Kidney capillary endothelial cell (primary cell): Measurements from ENCODE around the gene C5orf58.

Source experiments
- DNase-seq: peaks from one replicate; pipeline ENCODE4 v3.0.0-alpha.2; 2018; ENCODE audit warnings: low spot score

C5orf58 gene

GRCh38 chr5:170232786-170233185 lies at the start of gene C5orf58:
Gene C5orf58, plus strand, starts transcription at chr5:170232985. Its CDS starts 1,992 bp downstream, at chr5:170234977.
- no peak for DNase-seq

GRCh38 chr5:170183816-170184687 lies 48.7 kb upstream of the C5orf58 start:
- DNase-seq = peak; percentile 57

DNA sequence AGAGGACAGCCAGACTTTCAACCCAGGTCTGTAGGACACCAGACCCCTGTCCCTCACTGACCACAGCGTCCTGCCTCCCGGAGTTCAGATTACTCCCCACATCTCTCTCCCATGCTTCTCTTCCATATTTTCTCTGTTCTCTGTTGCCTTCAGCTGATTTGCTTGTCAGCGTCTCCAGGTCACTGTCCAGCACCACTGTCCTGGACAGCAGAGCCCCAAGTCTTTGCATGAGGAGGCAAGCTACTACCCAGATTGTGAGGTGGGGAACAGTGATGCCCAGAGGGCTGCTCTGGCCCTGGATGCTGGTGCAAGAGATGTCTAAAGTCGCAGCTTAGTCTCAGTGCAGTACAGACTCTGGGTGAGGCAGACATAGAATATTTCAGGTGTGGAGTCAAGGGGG lies 48.0 kb upstream of the C5orf58 start:
- DNase-seq = no peak

- DNase-seq = no peak
Measured at GRCh38 chr5:170186156-170186555, 46.6 kb upstream of the C5orf58 start.

DNA sequence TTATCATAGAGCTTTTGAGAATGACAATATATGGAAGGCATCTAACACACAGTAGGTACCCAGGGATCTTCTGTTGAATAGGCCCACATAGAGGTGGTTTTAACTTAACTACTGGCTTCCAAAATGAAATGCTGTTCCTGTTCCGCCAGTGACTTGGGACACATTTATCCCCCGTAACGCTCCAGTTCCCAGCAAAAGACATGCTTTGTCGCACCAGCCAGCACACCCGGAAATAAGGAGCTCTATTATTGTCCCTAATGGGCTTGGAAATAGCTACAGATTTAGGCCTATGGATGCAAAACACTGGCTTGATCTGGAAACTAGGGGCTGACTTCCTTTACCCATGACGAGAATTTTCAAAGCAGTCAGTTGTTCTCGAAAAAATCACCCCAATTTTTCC lies 45.9 kb upstream of the C5orf58 start:
- DNase-seq = no peak

DNA sequence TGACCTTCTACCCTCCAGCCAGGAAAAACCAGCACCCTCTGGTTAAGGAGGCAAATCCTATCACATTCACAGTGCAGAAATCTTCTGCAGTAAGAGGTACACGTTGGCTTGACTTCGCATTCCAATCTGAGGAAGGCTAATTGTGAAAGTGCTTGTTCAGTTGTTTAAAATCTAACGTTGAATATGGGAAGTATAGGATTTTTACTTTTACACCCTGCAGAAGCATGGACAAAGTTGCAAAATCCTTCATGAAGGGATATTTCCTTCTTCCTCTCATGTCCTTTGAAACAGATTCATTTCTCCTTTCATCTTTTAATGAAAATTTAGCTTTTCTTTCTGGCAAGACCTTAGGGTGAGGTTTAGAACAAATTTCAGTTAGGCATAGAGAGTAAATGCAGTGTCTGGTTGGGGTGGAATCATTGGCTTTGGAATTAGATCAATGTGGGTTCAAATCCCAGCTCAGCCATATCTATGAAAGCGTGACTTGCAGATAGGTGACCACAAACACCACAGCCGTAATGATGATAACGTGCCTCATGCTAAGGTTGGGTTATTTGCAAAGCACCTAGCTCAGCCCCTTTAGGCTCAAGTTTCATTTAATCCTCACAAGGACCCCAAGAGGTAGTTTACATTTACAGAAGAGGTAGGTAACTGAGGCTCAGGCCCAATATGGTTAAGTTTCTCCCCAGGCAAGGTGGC lies 42.2 kb upstream of the C5orf58 start:
- no peak for DNase-seq

GRCh38 chr5:170192829-170193228 lies 40.0 kb upstream of the C5orf58 start:
- DNase-seq = no peak

DNA sequence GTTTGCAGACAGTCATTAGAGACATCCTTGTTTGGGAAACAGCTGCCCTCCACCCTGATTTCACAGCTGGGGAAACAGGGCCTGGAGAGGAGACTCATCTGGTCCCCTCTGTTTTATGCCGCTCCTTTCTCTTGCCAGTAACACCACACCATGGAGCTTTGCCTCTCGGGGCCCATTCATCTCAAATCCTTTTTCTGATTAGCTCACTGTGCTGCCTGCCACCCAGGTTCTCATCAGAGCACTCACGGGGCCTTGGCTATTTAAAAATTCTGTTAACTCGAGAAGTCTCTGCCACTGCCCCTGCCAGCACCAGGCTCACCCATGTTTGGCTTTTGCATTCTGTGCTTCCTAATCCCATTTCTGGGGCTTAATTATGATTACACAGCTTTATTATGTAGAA lies 36.8 kb upstream of the C5orf58 start:
- no peak for DNase-seq

DNA sequence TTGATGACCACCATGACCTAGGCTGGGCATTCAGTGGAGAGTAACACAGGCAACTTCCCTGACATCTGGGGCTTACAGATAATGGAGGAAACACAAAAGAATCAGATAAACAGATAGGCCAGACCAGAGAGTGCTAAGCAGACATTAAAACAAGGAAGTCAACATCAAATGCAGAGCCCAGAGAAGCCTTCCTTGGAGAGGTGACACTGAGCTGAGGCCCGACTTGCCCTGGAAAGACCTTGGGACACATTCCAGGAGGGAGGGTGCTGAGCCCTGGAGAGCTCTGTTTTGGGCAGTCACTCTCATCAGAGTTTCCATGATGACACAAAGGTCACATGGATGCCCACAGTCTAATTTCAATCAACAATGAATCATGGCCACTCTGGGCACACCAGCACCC lies 31.9 kb upstream of the C5orf58 start:
- DNase-seq = no peak

GRCh38 chr5:170201311-170201710 lies 31.5 kb upstream of the C5orf58 start:
- DNase-seq = no peak

DNA sequence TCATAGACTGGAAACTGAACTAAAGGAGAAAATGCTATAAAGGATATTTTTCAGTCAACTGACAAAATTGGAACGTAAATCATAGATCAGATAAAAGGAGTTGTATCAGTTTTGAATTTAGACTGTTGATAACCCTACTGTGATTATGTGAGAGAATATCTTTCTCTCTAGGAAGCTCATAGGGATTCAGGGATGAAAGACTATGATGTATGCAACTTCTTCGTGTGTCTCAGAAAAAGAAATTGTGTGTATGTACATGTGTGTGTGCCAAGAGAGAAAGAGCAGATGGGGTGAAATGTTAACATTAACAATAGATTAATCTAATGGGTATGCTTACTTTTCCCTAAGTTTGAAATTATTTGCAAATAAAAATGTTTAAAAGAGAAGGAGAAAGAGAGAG lies 30.7 kb upstream of the C5orf58 start:
- DNase-seq = no peak

DNA sequence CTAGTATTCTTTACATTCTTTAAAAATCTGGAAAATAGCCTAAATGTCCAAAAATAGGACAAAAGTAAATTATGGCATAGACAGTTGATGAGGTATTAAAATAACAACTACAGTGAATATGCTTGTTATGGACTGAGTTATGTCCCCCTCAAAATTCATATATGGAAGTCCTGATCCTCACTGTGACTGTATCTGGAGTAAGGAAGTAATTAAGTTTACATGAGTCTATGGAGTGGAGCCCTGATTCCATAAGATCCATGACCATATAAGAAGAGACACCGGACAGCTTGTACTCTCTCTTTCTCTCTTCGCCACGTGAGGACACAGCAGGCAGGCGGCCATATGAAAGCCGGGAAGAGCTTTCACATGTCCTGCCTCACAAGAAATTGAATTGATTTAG lies 28.6 kb upstream of the C5orf58 start:
- no peak for DNase-seq

- DNase-seq = no peak
Measured at GRCh38 chr5:170206216-170206615, 26.6 kb upstream of the C5orf58 start.

- no peak for DNase-seq
Measured at GRCh38 chr5:170206958-170207357, 25.8 kb upstream of the C5orf58 start.

DNA sequence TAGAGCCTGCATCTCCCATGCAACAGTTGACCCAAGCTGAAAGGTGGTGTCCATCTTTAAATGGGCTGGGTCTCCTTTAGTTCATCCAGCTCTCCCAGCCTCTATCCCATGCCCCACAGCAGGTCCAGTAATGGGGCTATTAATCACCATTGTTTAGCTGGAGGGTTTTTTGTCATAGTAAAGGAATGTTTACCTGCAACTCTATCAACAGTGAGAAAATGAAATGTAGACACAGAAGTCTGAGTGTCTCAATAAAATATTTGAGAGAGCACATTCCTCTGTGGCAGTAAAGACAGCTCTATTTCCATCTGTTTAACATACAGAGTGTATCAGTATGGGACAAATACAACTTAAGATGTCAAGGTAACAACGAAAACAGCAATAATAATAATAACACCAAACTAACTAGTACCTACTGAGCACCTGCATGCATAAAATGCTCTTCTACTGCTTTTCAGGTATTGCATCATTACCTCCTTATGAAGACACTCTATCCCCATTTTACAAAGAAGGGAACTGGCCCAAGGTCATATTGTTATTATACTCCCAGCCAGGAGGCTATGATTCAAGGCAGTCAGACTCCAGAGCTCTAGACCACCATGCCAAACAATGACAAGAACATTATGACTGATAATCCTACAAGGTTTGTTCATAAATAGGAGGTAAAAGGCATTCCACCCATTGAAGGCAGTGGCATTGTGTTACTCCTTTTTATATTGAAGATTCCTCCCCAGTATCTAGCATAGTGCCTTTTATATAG lies 21.0 kb upstream of the C5orf58 start:
- DNase-seq = no peak

- peak; percentile 67 for DNase-seq
Measured at GRCh38 chr5:170216257-170216864, 16.4 kb upstream of the C5orf58 start.

DNA sequence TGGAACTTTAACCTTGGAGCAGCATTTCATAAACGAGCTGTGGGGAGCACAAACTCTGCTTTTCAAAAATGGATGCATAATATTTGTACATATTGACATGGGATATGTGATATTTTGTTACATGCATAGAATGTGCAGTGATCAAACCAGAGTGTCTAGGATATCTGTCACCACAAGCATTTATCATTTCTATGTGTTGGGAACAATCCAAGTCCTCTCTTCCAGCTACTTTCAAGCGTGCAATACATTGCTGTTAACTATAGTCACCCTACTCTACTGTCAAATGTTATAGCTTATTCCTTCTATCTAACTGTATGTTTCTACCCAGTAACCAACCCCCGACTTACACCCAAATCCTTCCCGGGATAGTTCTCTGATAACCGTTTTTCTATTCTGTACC lies 15.0 kb upstream of the C5orf58 start:
- DNase-seq = no peak

DNA sequence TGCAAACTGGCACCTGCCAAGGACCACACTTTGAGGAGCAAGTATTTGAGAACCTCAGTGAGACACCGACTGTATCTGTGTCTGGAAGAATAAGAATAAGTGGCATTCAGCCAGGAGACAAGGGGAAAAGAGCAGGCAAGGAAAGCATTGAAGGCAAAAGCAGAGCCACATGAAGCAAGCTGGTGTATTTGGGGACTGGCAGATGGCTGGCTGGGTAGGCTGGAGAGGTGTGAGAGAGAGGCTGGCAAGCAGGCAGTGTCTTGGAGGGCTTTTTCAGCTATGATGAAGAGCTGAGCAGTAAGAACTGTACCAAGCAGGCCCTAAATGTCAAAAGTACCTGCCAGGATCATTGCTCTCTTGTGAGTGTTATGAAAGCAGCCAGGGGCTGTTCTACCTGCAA lies 14.1 kb upstream of the C5orf58 start:
- no peak for DNase-seq

- DNase-seq = peak; percentile 71
Measured at GRCh38 chr5:170219615-170220014, 13.2 kb upstream of the C5orf58 start.

GRCh38 chr5:170220191-170220590 lies 12.6 kb upstream of the C5orf58 start:
- no peak for DNase-seq

GRCh38 chr5:170221327-170221741 lies 11.5 kb upstream of the C5orf58 start:
- DNase-seq = no peak

DNA sequence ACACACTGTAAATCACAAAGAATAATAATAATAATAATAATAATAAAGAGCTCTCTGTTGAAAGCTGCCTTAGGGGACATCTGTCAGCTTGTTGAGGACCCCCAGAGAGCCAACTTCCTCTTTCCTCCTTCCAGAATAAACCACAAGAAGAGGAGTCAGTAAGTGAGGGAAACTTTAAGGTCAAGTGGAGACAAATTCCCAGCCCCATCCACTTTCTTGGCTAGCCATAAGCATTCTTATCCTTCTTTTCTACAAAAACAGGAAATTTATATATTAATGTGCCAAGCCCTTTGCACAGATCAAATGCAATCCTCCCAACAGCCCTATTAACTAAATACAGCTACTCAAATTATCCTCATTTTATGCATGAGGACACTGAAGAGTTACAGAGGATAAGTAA lies 9.4 kb upstream of the C5orf58 start:
- no peak for DNase-seq
